ENCODE data around the gene PEX1. TPM values are rescaled to one million over a fixed set of nuclear protein-coding genes. Genes with fewer than 3 reads are reported as not detected.

PEX1 gene
- total and polyA plus RNA-seq, 9 of the 15 experiments (the other 6 are each of a cell fraction or from before 2014, with no cell fraction given), result 9.4 to 32.2 (median 19.9) TPM

DNA sequence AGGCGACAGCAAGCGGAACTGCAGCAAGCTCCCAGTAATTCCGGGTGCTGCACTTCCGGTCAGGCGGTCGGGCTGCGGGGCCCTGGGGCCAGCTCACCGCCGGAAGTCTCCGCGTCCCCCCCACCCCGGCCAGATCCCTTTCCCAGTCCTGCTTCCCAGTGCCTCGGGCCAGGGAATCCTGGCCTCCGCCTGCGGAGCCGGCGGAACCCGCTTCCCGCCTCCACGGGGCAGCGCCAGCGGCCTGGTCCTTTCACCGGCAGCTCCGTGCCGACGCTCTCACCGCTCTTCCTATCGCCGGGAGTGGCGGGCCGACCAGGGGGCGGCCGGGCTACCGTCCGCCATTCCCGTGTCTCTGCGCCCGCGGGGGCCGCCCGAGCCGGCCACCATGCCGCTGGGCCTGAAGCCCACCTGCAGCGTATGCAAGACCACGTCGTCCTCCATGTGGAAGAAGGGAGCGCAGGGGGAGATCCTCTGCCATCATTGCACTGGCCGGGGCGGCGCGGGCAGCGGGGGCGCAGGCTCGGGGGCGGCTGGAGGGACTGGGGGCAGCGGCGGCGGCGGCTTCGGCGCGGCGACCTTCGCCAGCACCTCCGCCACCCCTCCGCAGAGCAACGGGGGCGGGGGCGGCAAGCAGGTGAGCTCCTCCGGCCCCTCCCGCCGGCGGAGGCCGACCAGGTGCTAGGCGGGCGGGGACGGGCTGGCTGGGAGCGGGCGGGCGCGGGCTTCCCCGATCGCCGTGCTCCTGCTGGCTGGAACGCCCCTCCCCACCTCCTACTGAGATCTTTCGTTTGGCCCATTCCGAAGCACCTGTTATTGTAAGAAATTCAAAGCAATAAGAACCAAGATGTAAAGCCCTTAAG is 80.7 kb downstream of the PEX1 start, which contains the start of gene GATAD1 (continued):
- TF ChIP-seq ZNF766 (CRISPR knock-in tag; conservative IDR thresholded peaks at IDR 0.05) (no peak; the same call in 1 of the 2 replicates), GATAD2B (IDR thresholded peaks at IDR 0.05; ENCODE audit: borderline replicate concordance) (peak; percentile 65; the same call in 1 of the 2 replicates), NFXL1 (CRISPR knock-in tag; IDR thresholded peaks at IDR 0.05) (no peak), ZNF175 (CRISPR knock-in tag; IDR thresholded peaks at IDR 0.05; ENCODE audit: low read depth) (no peak), ZNF764 (CRISPR knock-in tag; IDR thresholded peaks at IDR 0.05; ENCODE audit: low read depth) (no peak), CLOCK (CRISPR knock-in tag; IDR thresholded peaks at IDR 0.05; ENCODE audit: borderline replicate concordance) (no peak), ELK3 (CRISPR knock-in tag; IDR thresholded peaks at IDR 0.05) (no peak), FOXM1 (IDR thresholded peaks at IDR 0.05; ENCODE audit: low read depth) (no peak), FOXM1 (CRISPR knock-in tag; IDR thresholded peaks at IDR 0.05; ENCODE audit: low read depth) (0 out of 2 replicates have a peak, but pooled peaks have one; percentile 55), CBFB (CRISPR knock-in tag; IDR thresholded peaks at IDR 0.05) (no peak), ZNF445 (CRISPR knock-in tag; IDR thresholded peaks at IDR 0.05; ENCODE audit: low read depth) (no peak), BCOR (IDR thresholded peaks at IDR 0.05) (no peak), THAP7 (CRISPR knock-in tag; IDR thresholded peaks at IDR 0.05) (peak; percentile 72; the same call in 1 of the 2 replicates)
- TF ChIP-seq, protein P1, sequence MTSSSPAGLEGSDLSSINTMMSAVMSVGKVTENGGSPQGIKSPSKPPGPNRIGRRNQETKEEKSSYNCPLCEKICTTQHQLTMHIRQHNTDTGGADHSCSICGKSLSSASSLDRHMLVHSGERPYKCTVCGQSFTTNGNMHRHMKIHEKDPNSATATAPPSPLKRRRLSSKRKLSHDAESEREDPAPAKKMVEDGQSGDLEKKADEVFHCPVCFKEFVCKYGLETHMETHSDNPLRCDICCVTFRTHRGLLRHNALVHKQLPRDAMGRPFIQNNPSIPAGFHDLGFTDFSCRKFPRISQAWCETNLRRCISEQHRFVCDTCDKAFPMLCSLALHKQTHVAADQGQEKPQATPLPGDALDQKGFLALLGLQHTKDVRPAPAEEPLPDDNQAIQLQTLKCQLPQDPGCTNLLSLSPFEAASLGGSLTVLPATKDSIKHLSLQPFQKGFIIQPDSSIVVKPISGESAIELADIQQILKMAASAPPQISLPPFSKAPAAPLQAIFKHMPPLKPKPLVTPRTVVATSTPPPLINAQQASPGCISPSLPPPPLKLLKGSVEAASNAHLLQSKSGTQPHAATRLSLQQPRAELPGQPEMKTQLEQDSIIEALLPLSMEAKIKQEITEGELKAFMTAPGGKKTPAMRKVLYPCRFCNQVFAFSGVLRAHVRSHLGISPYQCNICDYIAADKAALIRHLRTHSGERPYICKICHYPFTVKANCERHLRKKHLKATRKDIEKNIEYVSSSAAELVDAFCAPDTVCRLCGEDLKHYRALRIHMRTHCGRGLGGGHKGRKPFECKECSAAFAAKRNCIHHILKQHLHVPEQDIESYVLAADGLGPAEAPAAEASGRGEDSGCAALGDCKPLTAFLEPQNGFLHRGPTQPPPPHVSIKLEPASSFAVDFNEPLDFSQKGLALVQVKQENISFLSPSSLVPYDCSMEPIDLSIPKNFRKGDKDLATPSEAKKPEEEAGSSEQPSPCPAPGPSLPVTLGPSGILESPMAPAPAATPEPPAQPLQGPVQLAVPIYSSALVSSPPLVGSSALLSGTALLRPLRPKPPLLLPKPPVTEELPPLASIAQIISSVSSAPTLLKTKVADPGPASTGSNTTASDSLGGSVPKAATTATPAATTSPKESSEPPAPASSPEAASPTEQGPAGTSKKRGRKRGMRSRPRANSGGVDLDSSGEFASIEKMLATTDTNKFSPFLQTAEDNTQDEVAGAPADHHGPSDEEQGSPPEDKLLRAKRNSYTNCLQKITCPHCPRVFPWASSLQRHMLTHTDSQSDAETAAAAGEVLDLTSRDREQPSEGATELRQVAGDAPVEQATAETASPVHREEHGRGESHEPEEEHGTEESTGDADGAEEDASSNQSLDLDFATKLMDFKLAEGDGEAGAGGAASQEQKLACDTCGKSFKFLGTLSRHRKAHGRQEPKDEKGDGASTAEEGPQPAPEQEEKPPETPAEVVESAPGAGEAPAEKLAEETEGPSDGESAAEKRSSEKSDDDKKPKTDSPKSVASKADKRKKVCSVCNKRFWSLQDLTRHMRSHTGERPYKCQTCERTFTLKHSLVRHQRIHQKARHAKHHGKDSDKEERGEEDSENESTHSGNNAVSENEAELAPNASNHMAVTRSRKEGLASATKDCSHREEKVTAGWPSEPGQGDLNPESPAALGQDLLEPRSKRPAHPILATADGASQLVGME (CRISPR knock-in tag; IDR thresholded peaks at IDR 0.05), result no peak

Measured in K562 (cell line).